ENCODE results near the gene CASP12.
"Not testable (repeated sequence)": the region's sequence is repeated elsewhere in the genome, so short reads cannot be mapped to it uniquely, and the experiment has no call there.

CASP12 gene

GRCh38 chr11:104897891-104898684 lies at the start of gene CASP12:
Gene CASP12, minus strand, starts transcription at chr11:104898460.
- H3K36me3 ChIP-seq (ENCODE audit: control insufficient read depth, insufficient read depth, low read length) = no peaks in the 10 kb centered on the region
- H3K9me3 ChIP-seq (ENCODE audit: control insufficient read depth, insufficient read depth, low read length) = no peaks in the 10 kb centered on the region
- no peak within 1 kb of the TSS for H3K9ac ChIP-seq (ENCODE audit: low read depth, low read length)
- peaks cover 7% of the 10 kb centered on the region for H3K4me1 ChIP-seq (ENCODE audit: control insufficient read depth, insufficient read depth, low read length)
- no peaks in the 10 kb centered on the region for H3K27me3 ChIP-seq (ENCODE audit: control insufficient read depth, insufficient read depth, low read length)
- H3K4me3 ChIP-seq (ENCODE audit: low read depth, low read length) = no peak within 1 kb of the TSS

- H3K9ac ChIP-seq (ENCODE audit: low read depth, low read length) = no peak overlapping the region
These were observed 48.6 kb upstream of the CASP12 start for GRCh38 chr11:104946907-104947306.

GRCh38 chr11:104944076-104944475 lies 45.8 kb upstream of the CASP12 start:
- Histone ChIP-seq H3K9me3 (ENCODE audit: control insufficient read depth, insufficient read depth, low read length) (no peaks in the 10 kb centered on the region), H3K9ac (ENCODE audit: low read depth, low read length) (no peak overlapping the region), H3K4me1 (ENCODE audit: control insufficient read depth, insufficient read depth, low read length) (no peaks in the 10 kb centered on the region), H3K27me3 (ENCODE audit: control insufficient read depth, insufficient read depth, low read length) (no peaks in the 10 kb centered on the region), H3K36me3 (ENCODE audit: control insufficient read depth, insufficient read depth, low read length) (no peaks in the 10 kb centered on the region), H3K4me3 (ENCODE audit: low read depth, low read length) (no peak overlapping the region)

More at GRCh38 chr11:104946907-104947306, 48.6 kb upstream of the CASP12 start:
- H3K36me3 ChIP-seq (ENCODE audit: control insufficient read depth, insufficient read depth, low read length) = no peaks in the 10 kb centered on the region
- H3K4me1 ChIP-seq (ENCODE audit: control insufficient read depth, insufficient read depth, low read length) = no peaks in the 10 kb centered on the region
- no peak overlapping the region for H3K4me3 ChIP-seq (ENCODE audit: low read depth, low read length)
- H3K9me3 ChIP-seq (ENCODE audit: control insufficient read depth, insufficient read depth, low read length) = no peaks in the 10 kb centered on the region
- no peaks in the 10 kb centered on the region for H3K27me3 ChIP-seq (ENCODE audit: control insufficient read depth, insufficient read depth, low read length)

GRCh38 chr11:104943561-104943960 lies 45.3 kb upstream of the CASP12 start:
- Histone ChIP-seq H3K4me1 (ENCODE audit: control insufficient read depth, insufficient read depth, low read length) (no peaks in the 10 kb centered on the region), H3K4me3 (ENCODE audit: low read depth, low read length) (no peak overlapping the region), H3K9me3 (ENCODE audit: control insufficient read depth, insufficient read depth, low read length) (no peaks in the 10 kb centered on the region), H3K27me3 (ENCODE audit: control insufficient read depth, insufficient read depth, low read length) (no peaks in the 10 kb centered on the region), H3K36me3 (ENCODE audit: control insufficient read depth, insufficient read depth, low read length) (no peaks in the 10 kb centered on the region), H3K9ac (ENCODE audit: low read depth, low read length) (no peak overlapping the region)

- no peak overlapping the region for H3K9ac ChIP-seq (ENCODE audit: low read depth, low read length)
- no peaks in the 10 kb centered on the region for H3K9me3 ChIP-seq (ENCODE audit: control insufficient read depth, insufficient read depth, low read length)
- H3K4me1 ChIP-seq (ENCODE audit: control insufficient read depth, insufficient read depth, low read length) = no peaks in the 10 kb centered on the region
- H3K27me3 ChIP-seq (ENCODE audit: control insufficient read depth, insufficient read depth, low read length) = no peaks in the 10 kb centered on the region
- H3K36me3 ChIP-seq (ENCODE audit: control insufficient read depth, insufficient read depth, low read length) = no peaks in the 10 kb centered on the region
- H3K4me3 ChIP-seq (ENCODE audit: low read depth, low read length) = no peak overlapping the region
These were observed 36.3 kb upstream of the CASP12 start for GRCh38 chr11:104934594-104934993.

- H3K4me3 ChIP-seq (ENCODE audit: low read depth, low read length); H3K27me3 ChIP-seq (ENCODE audit: control insufficient read depth, insufficient read depth, low read length); H3K36me3 ChIP-seq (ENCODE audit: control insufficient read depth, insufficient read depth, low read length); H3K9me3 ChIP-seq (ENCODE audit: control insufficient read depth, insufficient read depth, low read length); H3K4me1 ChIP-seq (ENCODE audit: control insufficient read depth, insufficient read depth, low read length); H3K9ac ChIP-seq (ENCODE audit: low read depth, low read length): not testable (repeated sequence)
These were observed 35.8 kb upstream of the CASP12 start for GRCh38 chr11:104934073-104934472.

- Histone ChIP-seq H3K4me1 (ENCODE audit: control insufficient read depth, insufficient read depth, low read length) (no peaks in the 10 kb centered on the region), H3K9ac (ENCODE audit: low read depth, low read length) (no peak overlapping the region), H3K36me3 (ENCODE audit: control insufficient read depth, insufficient read depth, low read length) (no peaks in the 10 kb centered on the region), H3K9me3 (ENCODE audit: control insufficient read depth, insufficient read depth, low read length) (no peaks in the 10 kb centered on the region), H3K27me3 (ENCODE audit: control insufficient read depth, insufficient read depth, low read length) (no peaks in the 10 kb centered on the region), H3K4me3 (ENCODE audit: low read depth, low read length) (no peak overlapping the region)
These were observed 30.6 kb upstream of the CASP12 start for GRCh38 chr11:104928811-104929210.

GRCh38 chr11:104926771-104927611 lies 28.7 kb upstream of the CASP12 start:
- Histone ChIP-seq H3K4me3 (ENCODE audit: low read depth, low read length) (no peak overlapping the region), H3K9ac (ENCODE audit: low read depth, low read length) (no peak overlapping the region), H3K9me3 (ENCODE audit: control insufficient read depth, insufficient read depth, low read length) (no peaks in the 10 kb centered on the region), H3K36me3 (ENCODE audit: control insufficient read depth, insufficient read depth, low read length) (no peaks in the 10 kb centered on the region), H3K27me3 (ENCODE audit: control insufficient read depth, insufficient read depth, low read length) (no peaks in the 10 kb centered on the region), H3K4me1 (ENCODE audit: control insufficient read depth, insufficient read depth, low read length) (no peaks in the 10 kb centered on the region)

GRCh38 chr11:104925850-104926249 lies 27.6 kb upstream of the CASP12 start:
- no peaks in the 10 kb centered on the region for H3K27me3 ChIP-seq (ENCODE audit: control insufficient read depth, insufficient read depth, low read length)
- H3K9me3 ChIP-seq (ENCODE audit: control insufficient read depth, insufficient read depth, low read length) = no peaks in the 10 kb centered on the region
- no peaks in the 10 kb centered on the region for H3K36me3 ChIP-seq (ENCODE audit: control insufficient read depth, insufficient read depth, low read length)
- no peaks in the 10 kb centered on the region for H3K4me1 ChIP-seq (ENCODE audit: control insufficient read depth, insufficient read depth, low read length)
- H3K9ac ChIP-seq (ENCODE audit: low read depth, low read length) = no peak overlapping the region
- no peak overlapping the region for H3K4me3 ChIP-seq (ENCODE audit: low read depth, low read length)

- Histone ChIP-seq H3K36me3 (ENCODE audit: control insufficient read depth, insufficient read depth, low read length) (no peaks in the 10 kb centered on the region), H3K4me3 (ENCODE audit: low read depth, low read length) (no peak overlapping the region), H3K9me3 (ENCODE audit: control insufficient read depth, insufficient read depth, low read length) (no peaks in the 10 kb centered on the region), H3K27me3 (ENCODE audit: control insufficient read depth, insufficient read depth, low read length) (no peaks in the 10 kb centered on the region), H3K4me1 (ENCODE audit: control insufficient read depth, insufficient read depth, low read length) (no peaks in the 10 kb centered on the region), H3K9ac (ENCODE audit: low read depth, low read length) (no peak overlapping the region)
These were observed 20.0 kb upstream of the CASP12 start for GRCh38 chr11:104918113-104918824.

GRCh38 chr11:104917271-104918112 lies 19.2 kb upstream of the CASP12 start:
- no peak overlapping the region for H3K9ac ChIP-seq (ENCODE audit: low read depth, low read length)
- H3K36me3 ChIP-seq (ENCODE audit: control insufficient read depth, insufficient read depth, low read length) = no peaks in the 10 kb centered on the region
- no peaks in the 10 kb centered on the region for H3K4me1 ChIP-seq (ENCODE audit: control insufficient read depth, insufficient read depth, low read length)
- no peaks in the 10 kb centered on the region for H3K9me3 ChIP-seq (ENCODE audit: control insufficient read depth, insufficient read depth, low read length)
- no peaks in the 10 kb centered on the region for H3K27me3 ChIP-seq (ENCODE audit: control insufficient read depth, insufficient read depth, low read length)
- no peak overlapping the region for H3K4me3 ChIP-seq (ENCODE audit: low read depth, low read length)
